NCI-H1694 (cell line): ENCODE results near the gene COX4I1.
A peak's percentile ranks its signal among the peaks of the same experiment; 100 is the strongest.

Experiments used
- DNase-seq: peaks from one replicate; lab custom pipeline; 2025; lab: John Stamatoyannopoulos, UW

Gene COX4I1

GRCh38 chr16:85840801-85841200 is 41.3 kb downstream of the COX4I1 start:
- no peak for DNase-seq

GRCh38 chr16:85842435-85842834 is 42.9 kb downstream of the COX4I1 start:
- DNase-seq: no peak

GRCh38 chr16:85842848-85843247 is 43.4 kb downstream of the COX4I1 start:
- DNase-seq: no peak

GRCh38 chr16:85843471-85844168 is 44.1 kb downstream of the COX4I1 start:
- DNase-seq: no peak

GRCh38 chr16:85844169-85844481 is 44.6 kb downstream of the COX4I1 start:
- DNase-seq: no peak

- DNase-seq: no peak
Measured at GRCh38 chr16:85844786-85845185, 45.3 kb downstream of the COX4I1 start.

GRCh38 chr16:85845266-85845665 is 45.8 kb downstream of the COX4I1 start:
- DNase-seq: no peak

- no peak for DNase-seq
Measured at GRCh38 chr16:85846461-85846860, 47.0 kb downstream of the COX4I1 start.

GRCh38 chr16:85847036-85847435 is 47.5 kb downstream of the COX4I1 start:
- no peak for DNase-seq

- no peak for DNase-seq
Measured at GRCh38 chr16:85847681-85848601, 48.4 kb downstream of the COX4I1 start.

- DNase-seq: no peak
Measured at GRCh38 chr16:85848986-85849385, 49.5 kb downstream of the COX4I1 start.

GRCh38 chr16:85849388-85849787 is 49.9 kb downstream of the COX4I1 start:
- DNase-seq: no peak

- no peak for DNase-seq
Measured at GRCh38 chr16:85850344-85850880, 50.9 kb downstream of the COX4I1 start.

GRCh38 chr16:85851034-85851785 is 51.7 kb downstream of the COX4I1 start:
- peak; percentile 14 for DNase-seq

GRCh38 chr16:85853547-85854545 is 54.4 kb downstream of the COX4I1 start:
- no peak for DNase-seq

GRCh38 chr16:85854935-85855334 is 55.4 kb downstream of the COX4I1 start:
- no peak for DNase-seq

GRCh38 chr16:85856079-85856478 is 56.6 kb downstream of the COX4I1 start:
- no peak for DNase-seq

- no peak for DNase-seq
Measured at GRCh38 chr16:85856585-85856984, 57.1 kb downstream of the COX4I1 start.
